CD14-positive monocyte (primary cell): ENCODE measurements around the gene LYZL1. TPM values are rescaled to one million over a fixed set of nuclear protein-coding genes. Genes with fewer than 3 reads are reported as not detected.

Source experiments
- DNase-seq, 3 donors: peaks; one replicate each; pipeline ENCODE4 v3.0.0-alpha.2; 2011 to 2022
- H2AFZ ChIP-seq: 2 replicates; pipeline ENCODE4 v1.6.0; 2012; ENCODE audit warnings: mild to moderate bottlenecking, low read depth, low read length, inconsistent platforms; ENCODE audit not compliant: insufficient read depth, poor library complexity, severe bottlenecking
- H3K27ac ChIP-seq, 2 donors: 1 replicate in 1 of 2; 2 replicates in 1 of 2; pipeline ENCODE4 v1.5.1; 2012 to 2013; ENCODE audit warnings: low read length in 2 of 2, control low read depth in 1 of 2, inconsistent platforms in 1 of 2, low read depth in 1 of 2, mild to moderate bottlenecking in 1 of 2
- H3K27me3 ChIP-seq, 2 donors: one replicate each; pipeline versions ENCODE4 v1.6.0 to v1.6.1; 2011 to 2013; ENCODE audit warnings: low read length in 2 of 2; ENCODE audit not compliant: control insufficient read depth in 2 of 2, insufficient read depth in 2 of 2
- H3K36me3 ChIP-seq, 2 donors: replicated peaks in 1 of 2; 1 replicate in 1 of 2; 2 replicates in 1 of 2; pipeline versions ENCODE4 v1.5.1 to v1.6.1; 2012 to 2013; ENCODE audit warnings: low read length in 2 of 2, control low read depth in 1 of 2, inconsistent platforms in 1 of 2, mild to moderate bottlenecking in 1 of 2; ENCODE audit not compliant: insufficient read depth in 2 of 2, control insufficient read depth in 1 of 2
- H3K4me1 ChIP-seq, 2 donors: 1 replicate in 1 of 2; 2 replicates in 1 of 2; pipeline versions ENCODE4 v1.5.1 to v1.6.1; 2012 to 2013; ENCODE audit warnings: low read length in 2 of 2, control low read depth in 1 of 2, inconsistent platforms in 1 of 2, mild to moderate bottlenecking in 1 of 2, moderate library complexity in 1 of 2; ENCODE audit not compliant: insufficient read depth in 2 of 2, control insufficient read depth in 1 of 2
- H3K4me2 ChIP-seq: replicated peaks from 2 replicates; pipeline ENCODE3; 2012; ENCODE audit warnings: low read length, moderate library complexity, mild to moderate bottlenecking; ENCODE audit not compliant: poor library complexity, severe bottlenecking; ENCODE audit errors: extremely low read depth
- H3K4me3 ChIP-seq, 3 experiments: fragments of 200-600 bp in 1 of 3; sonication (generic) in 1 of 3; replicated peaks in 1 of 3; 1 replicate in 2 of 3; 2 replicates in 1 of 3; pipeline ENCODE4 v1.5.1; 2011 to 2013; ENCODE audit warnings: low read length in 3 of 3, mild to moderate bottlenecking in 3 of 3, control low read depth in 2 of 3, low read depth in 2 of 3, inconsistent platforms in 1 of 3, moderate library complexity in 1 of 3
- H3K79me2 ChIP-seq: 2 replicates; pipeline ENCODE4 v1.6.0; 2012; ENCODE audit warnings: mild to moderate bottlenecking, control low read depth, inconsistent platforms, low read length, moderate library complexity; ENCODE audit not compliant: insufficient read depth
- H3K9ac ChIP-seq: 2 replicates; pipeline ENCODE4 v1.6.0; 2017; ENCODE audit warnings: low read length, mild to moderate bottlenecking; ENCODE audit not compliant: insufficient read depth, poor library complexity, severe bottlenecking
- H3K9me3 ChIP-seq, 2 donors: replicated peaks in 1 of 2; 1 replicate in 1 of 2; 2 replicates in 1 of 2; pipeline versions ENCODE4 v1.5.1 to v1.6.1; 2012 to 2013; ENCODE audit warnings: low read length in 2 of 2, control low read depth in 1 of 2; ENCODE audit not compliant: control insufficient read depth in 1 of 2, insufficient read depth in 1 of 2
- H4K20me1 ChIP-seq: 2 replicates; pipeline ENCODE4 v1.6.0; 2012; ENCODE audit warnings: mild to moderate bottlenecking, low read length, control low read depth, moderate library complexity; ENCODE audit not compliant: insufficient read depth
- H3K27ac Mint-ChIP-seq, 7 donors: one replicate each; pipeline ENCODE4 v1.8.0; 2020; ENCODE audit warnings: mild to moderate bottlenecking in 7 of 7, mixed read lengths in 7 of 7, moderate library complexity in 6 of 7, inconsistent platforms in 2 of 7
- H3K27me3 Mint-ChIP-seq, 3 donors: one replicate each; pipeline ENCODE4 v1.8.0; 2021 to 2022; ENCODE audit warnings: low read depth in 3 of 3, mild to moderate bottlenecking in 3 of 3, mixed read lengths in 3 of 3, moderate library complexity in 3 of 3, inconsistent platforms in 1 of 3
- H3K36me3 Mint-ChIP-seq, 2 donors: one replicate each; pipeline ENCODE4 v1.8.0; 2020; ENCODE audit warnings: mixed read lengths in 2 of 2, inconsistent platforms in 1 of 2, mild to moderate bottlenecking in 1 of 2
- H3K4me1 Mint-ChIP-seq: one replicate; pipeline ENCODE4 v1.8.0; 2020; ENCODE audit warnings: mild to moderate bottlenecking, mixed read lengths
- H3K4me3 Mint-ChIP-seq, 2 donors: one replicate each; pipeline ENCODE4 v1.8.0; 2020; ENCODE audit warnings: mild to moderate bottlenecking in 2 of 2, mixed read lengths in 2 of 2, moderate library complexity in 1 of 2
- H3K9me3 Mint-ChIP-seq, 7 donors: one replicate each; pipeline ENCODE4 v1.8.0; 2020 to 2022; ENCODE audit warnings: mixed read lengths in 7 of 7, mild to moderate bottlenecking in 6 of 7, moderate library complexity in 6 of 7, inconsistent platforms in 2 of 7
- CTCF ChIP-seq: fragments of 200-600 bp; IDR thresholded peaks from one replicate; pipeline ENCODE4 v1.8.0; 2022; ENCODE audit warnings: antibody characterized with exemption, mild to moderate bottlenecking
- WGBS: methylation state at CpG from one replicate; pipeline ENCODE4 v1.1.5; 2013; ENCODE audit warnings: missing lambda C conversion rate; ENCODE audit not compliant: insufficient coverage; 5-methylcytosine and 5-hydroxymethylcytosine counted together
- intact Hi-C, 2 donors: fragments of 100-400 bp; cut with micrococcal nuclease; formaldehyde crosslinking; loops; one replicate each; pipeline versions ENCODE4 v1.15.0 to v1.15.1; 2023
- polyA plus RNA-seq, 3 donors: library from polyadenylated mRNA; depleted of rRNA in 1 of 3; unstranded in 2 of 3; stranded (reverse) in 1 of 3; fragments of 300-500 nt in 2 of 3; fragments of >200 nt in 1 of 3; fragmentation: Illumina TruSeq in 2 of 3; gene quantifications; 1 replicate in 2 of 3; 2 replicates in 1 of 3; pipeline ENCODE4 v1.2.3, GENCODE V29; 2012 to 2021

The LYZL1 gene
- polyA plus RNA-seq, 3 donors = not detected

- Mint-ChIP-seq H3K27me3 (peaks cover 2 to 9% (median 5%) of the 10 kb centered on the region in 3 donors), H3K4me1 (peaks cover 4% of the 10 kb centered on the region), H3K36me3 (no peaks in the 10 kb centered on the region), H3K4me3 (no peak overlapping the region), H3K27ac (no peak overlapping the region), H3K9me3 (peaks cover 6 to 24% (median 9%) of the 10 kb centered on the region in 7 donors)
- Histone ChIP-seq H2AFZ (no peak overlapping the region), H4K20me1 (no peaks in the 10 kb centered on the region), H3K9ac (no peak overlapping the region), H3K9me3 (peaks cover 0 to 2% of the 10 kb centered on the region in 2 donors), H3K79me2 (no peaks in the 10 kb centered on the region), H3K27me3 (no peaks in the 10 kb centered on the region), H3K4me2 (no peak overlapping the region), H3K4me1 (no peaks in the 10 kb centered on the region), H3K27ac (no peak overlapping the region), H3K4me3 (no peak overlapping the region), H3K36me3 (no peaks in the 10 kb centered on the region)
- 6% methylated on average over 3 of the region's 7 CpGs for WGBS
- TF ChIP-seq CTCF = no peak
- DNase-seq = peak in 1 of 3 donors; percentile 11
- intact Hi-C loops = no loop called here
These were observed 54.8 kb downstream of the LYZL1 start for GRCh38 chr10:29343607-29344038.

GRCh38 chr10:29344073-29344820, 55.4 kb downstream of the LYZL1 start:
- Mint-ChIP-seq H3K9me3 (peaks cover 6 to 24% (median 9%) of the 10 kb centered on the region in 7 donors), H3K4me1 (peaks cover 4% of the 10 kb centered on the region), H3K27ac (peak overlapping the region in 1 of 7 donors; percentile 40), H3K27me3 (peaks cover 2 to 9% (median 5%) of the 10 kb centered on the region in 3 donors), H3K36me3 (no peaks in the 10 kb centered on the region), H3K4me3 (peak overlapping the region in 1 of 2 donors; percentile 2)
- no peak for TF ChIP-seq CTCF
- no peak overlapping the region for H3K9ac ChIP-seq
- H3K79me2 ChIP-seq = no peaks in the 10 kb centered on the region
- no peaks in the 10 kb centered on the region for H4K20me1 ChIP-seq
- H3K9me3 ChIP-seq = peaks cover 0 to 2% of the 10 kb centered on the region in 2 donors
- H3K27me3 ChIP-seq = no peaks in the 10 kb centered on the region
- H3K4me1 ChIP-seq = no peaks in the 10 kb centered on the region
- no peak overlapping the region for H2AFZ ChIP-seq
- intact Hi-C loops = no loop called here
- H3K4me3 ChIP-seq = no peak overlapping the region
- 72% methylated on average over 5 of the region's 18 CpGs for WGBS
- no peak overlapping the region for H3K4me2 ChIP-seq
- H3K36me3 ChIP-seq = no peaks in the 10 kb centered on the region
- DNase-seq = peak in 1 of 3 donors; percentile 36
- no peak overlapping the region for H3K27ac ChIP-seq
